Activated naive CD8-positive, alpha-beta T cell treated with anti-CD3 and anti-CD28 coated beads, Interleukin-2, amount 10 ng/mL, durations not matched to agents 7 days and 5 days (primary cell): ENCODE measurements around the gene RALY. TPM values are rescaled to one million over a fixed set of nuclear protein-coding genes. Genes with fewer than 3 reads are reported as not detected.

Experiments
- ATAC-seq: fragments of 150-1000 bp; cut with Tn5 transposase; one replicate; pipeline ENCODE4 v1.10.0; 2021; ENCODE audit warnings: low read depth, moderate library complexity
- POLR2A ChIA-PET: fragments of 350-600 bp; sonication (Branson Sonifier 250); formaldehyde crosslinking; loops from one replicate; lab custom pipeline; 2021; ENCODE audit warnings: antibody characterized with exemption; lab: Charles Lee
- DNase-seq: peaks from one replicate; pipeline ENCODE4 v3.0.0; 2021
- H3K27ac Mint-ChIP-seq: one replicate; pipeline ENCODE4 v1.8.0; 2022; ENCODE audit warnings: mild to moderate bottlenecking, mixed read lengths
- H3K27me3 Mint-ChIP-seq: one replicate; pipeline ENCODE4 v1.8.0; 2022; ENCODE audit warnings: mild to moderate bottlenecking, moderate library complexity, mixed read lengths
- H3K36me3 Mint-ChIP-seq: one replicate; pipeline ENCODE4 v1.8.0; 2021; ENCODE audit warnings: mild to moderate bottlenecking, mixed read lengths
- H3K4me1 Mint-ChIP-seq: one replicate; pipeline ENCODE4 v1.8.0; 2021; ENCODE audit warnings: mixed read lengths
- H3K4me3 Mint-ChIP-seq: one replicate; pipeline ENCODE4 v1.8.0; 2022; ENCODE audit warnings: mild to moderate bottlenecking, moderate library complexity, mixed read lengths
- H3K9me3 Mint-ChIP-seq: one replicate; pipeline ENCODE4 v1.8.0; 2021; ENCODE audit warnings: mixed read lengths
- total RNA-seq, 2 experiments: library from RNA; stranded (reverse); gene quantifications; one replicate each; pipeline ENCODE4 v1.2.3, GENCODE V29; 2021

RALY gene
- total RNA-seq, 2 experiments from 2014 or later = 188 to 190 TPM

- H3K36me3 Mint-ChIP-seq = peaks cover 45% of the 10 kb centered on the region
- DNase-seq = no peak
- H3K4me3 Mint-ChIP-seq = no peak overlapping the region
- no peaks in the 10 kb centered on the region for H3K9me3 Mint-ChIP-seq
- H3K27ac Mint-ChIP-seq = no peak overlapping the region
- H3K27me3 Mint-ChIP-seq = no peaks in the 10 kb centered on the region
- POLR2A ChIA-PET = interaction anchor here (0.5 to 1.3 kb wide), 3 partner anchors 10 to 15 kb away, joined by 3 to 5 read pairs (median 4); partner anchors contain the start of gene EIF2S2
- H3K4me1 Mint-ChIP-seq = peaks cover 40% of the 10 kb centered on the region
- ATAC-seq = no peak
Observed at GRCh38 chr20:34102342-34102741, 108.6 kb downstream of the RALY start.

- Mint-ChIP-seq H3K4me1 (peaks cover 57% of the 10 kb centered on the region), H3K4me3 (no peak overlapping the region), H3K27me3 (no peaks in the 10 kb centered on the region), H3K27ac (peak overlapping the region; percentile 50), H3K36me3 (peaks cover 46% of the 10 kb centered on the region), H3K9me3 (no peaks in the 10 kb centered on the region)
- no peak for DNase-seq
- POLR2A ChIA-PET = no interaction called here
- ATAC-seq = no peak
Observed at GRCh38 chr20:34104059-34104458, 110.3 kb downstream of the RALY start.

GRCh38 chr20:34105978-34106675 is 112.4 kb downstream of the RALY start:
- ATAC-seq = no peak
- peak overlapping the region; percentile 58 for H3K4me3 Mint-ChIP-seq

GRCh38 chr20:34108616-34109174 is 115.0 kb downstream of the RALY start:
- POLR2A ChIA-PET = interaction anchor here (0.7 kb wide), 1 partner anchor 412 kb away, joined by 5 read pairs; no protein-coding TSS in a partner anchor
- Mint-ChIP-seq H3K9me3 (peaks cover 1% of the 10 kb centered on the region), H3K4me3 (peak overlapping the region; percentile 69), H3K4me1 (peaks cover 56% of the 10 kb centered on the region), H3K36me3 (peaks cover 43% of the 10 kb centered on the region), H3K27ac (peak overlapping the region; percentile 44), H3K27me3 (no peaks in the 10 kb centered on the region)
- ATAC-seq = no peak
- no peak for DNase-seq

More at GRCh38 chr20:34105978-34106675, 112.4 kb downstream of the RALY start:
- POLR2A ChIA-PET = no interaction called here
- DNase-seq = no peak
- no peaks in the 10 kb centered on the region for H3K9me3 Mint-ChIP-seq
- peak overlapping the region; percentile 24 for H3K27ac Mint-ChIP-seq
- H3K36me3 Mint-ChIP-seq = peaks cover 48% of the 10 kb centered on the region
- no peaks in the 10 kb centered on the region for H3K27me3 Mint-ChIP-seq
- H3K4me1 Mint-ChIP-seq = peaks cover 66% of the 10 kb centered on the region

- no peaks in the 10 kb centered on the region for H3K27me3 Mint-ChIP-seq
- POLR2A ChIA-PET = interaction anchor here (0.7 kb wide), 1 partner anchor 413 kb away, joined by 5 read pairs; no protein-coding TSS in a partner anchor
- H3K27ac Mint-ChIP-seq = no peak overlapping the region
- peaks cover 51% of the 10 kb centered on the region for H3K4me1 Mint-ChIP-seq
- H3K9me3 Mint-ChIP-seq = peaks cover 1% of the 10 kb centered on the region
- ATAC-seq (no peak), DNase-seq (no peak)
- H3K36me3 Mint-ChIP-seq = peaks cover 37% of the 10 kb centered on the region
- peak overlapping the region; percentile 69 for H3K4me3 Mint-ChIP-seq
Observed at GRCh38 chr20:34109442-34109841, 115.7 kb downstream of the RALY start.

- ATAC-seq = no peak
- POLR2A ChIA-PET = no interaction called here
- H3K27me3 Mint-ChIP-seq = no peaks in the 10 kb centered on the region
- peak overlapping the region; percentile 99 for H3K27ac Mint-ChIP-seq
- peaks cover 1% of the 10 kb centered on the region for H3K9me3 Mint-ChIP-seq
- peaks cover 47% of the 10 kb centered on the region for H3K4me1 Mint-ChIP-seq
- peak overlapping the region; percentile 93 for H3K4me3 Mint-ChIP-seq
- peaks cover 30% of the 10 kb centered on the region for H3K36me3 Mint-ChIP-seq
- DNase-seq = no peak
Observed at GRCh38 chr20:34110025-34110744, 116.5 kb downstream of the RALY start.

- ATAC-seq (no peak), DNase-seq (no peak)
- POLR2A ChIA-PET = interaction anchor here (0.7 to 3.7 kb wide), 10 partner anchors 11 to 667 kb away, joined by 3 to 48 read pairs (median 10); partner anchors contain the start of genes CHMP4B, RALY, SNTA1 and ZNF341
- Mint-ChIP-seq H3K4me1 (peaks cover 39% of the 10 kb centered on the region), H3K9me3 (peaks cover 1% of the 10 kb centered on the region), H3K27me3 (no peaks in the 10 kb centered on the region), H3K4me3 (peak overlapping the region; percentile 93), H3K36me3 (peaks cover 23% of the 10 kb centered on the region), H3K27ac (peak overlapping the region; percentile 99)
Observed at GRCh38 chr20:34110745-34111641, 117.3 kb downstream of the RALY start.

- H3K36me3 Mint-ChIP-seq = peaks cover 23% of the 10 kb centered on the region
- H3K27me3 Mint-ChIP-seq = no peaks in the 10 kb centered on the region
- H3K27ac Mint-ChIP-seq = peak within 1 kb of the TSS; percentile 99
- peak; percentile 93 for DNase-seq
- H3K9me3 Mint-ChIP-seq = peaks cover 1% of the 10 kb centered on the region
- peak within 1 kb of the TSS; percentile 93 for H3K4me3 Mint-ChIP-seq
- POLR2A ChIA-PET = interaction anchor here (0.6 to 3.7 kb wide), 49 partner anchors 9 to 1577 kb away, joined by 3 to 48 read pairs (median 5); partner anchors contain the start of genes ACSS2, ACTL10, CBFA2T2 and CDK5RAP1
- peaks cover 33% of the 10 kb centered on the region for H3K4me1 Mint-ChIP-seq
- ATAC-seq = peak; percentile 92
Observed at GRCh38 chr20:34111702-34112599, 118.2 kb downstream of the RALY start, which contains the start of gene EIF2S2. Gene EIF2S2, minus strand, starts transcription at chr20:34112243. Its CDS starts 133 bp downstream, at chr20:34112110.

GRCh38 chr20:34112600-34113101 is 118.9 kb downstream of the RALY start:
- peak overlapping the region; percentile 99 for H3K27ac Mint-ChIP-seq
- peak; percentile 44 for DNase-seq
- ATAC-seq = no peak
- POLR2A ChIA-PET = interaction anchor here (0.6 to 3.7 kb wide), 47 partner anchors 9 to 764 kb away, joined by 3 to 48 read pairs (median 5); partner anchors contain the start of genes ACSS2, ACTL10, CBFA2T2 and CDK5RAP1
- H3K4me3 Mint-ChIP-seq = peak overlapping the region; percentile 93
- peaks cover 20% of the 10 kb centered on the region for H3K36me3 Mint-ChIP-seq
- H3K27me3 Mint-ChIP-seq = no peaks in the 10 kb centered on the region
- peaks cover 1% of the 10 kb centered on the region for H3K9me3 Mint-ChIP-seq
- peaks cover 28% of the 10 kb centered on the region for H3K4me1 Mint-ChIP-seq

GRCh38 chr20:34114809-34115208 is 121.1 kb downstream of the RALY start:
- POLR2A ChIA-PET = no interaction called here
- H3K36me3 Mint-ChIP-seq = peaks cover 8% of the 10 kb centered on the region
- ATAC-seq = no peak
- no peak overlapping the region for H3K27ac Mint-ChIP-seq
- no peak overlapping the region for H3K4me3 Mint-ChIP-seq
- H3K9me3 Mint-ChIP-seq = peaks cover 1% of the 10 kb centered on the region
- peaks cover 11% of the 10 kb centered on the region for H3K4me1 Mint-ChIP-seq
- peaks cover 8% of the 10 kb centered on the region for H3K27me3 Mint-ChIP-seq
- no peak for DNase-seq

- DNase-seq (no peak), ATAC-seq (no peak)
- peaks cover 6% of the 10 kb centered on the region for H3K36me3 Mint-ChIP-seq
- peaks cover 1% of the 10 kb centered on the region for H3K9me3 Mint-ChIP-seq
- no peak overlapping the region for H3K27ac Mint-ChIP-seq
- POLR2A ChIA-PET = no interaction called here
- H3K4me1 Mint-ChIP-seq = peaks cover 9% of the 10 kb centered on the region
- no peak overlapping the region for H3K4me3 Mint-ChIP-seq
- peaks cover 12% of the 10 kb centered on the region for H3K27me3 Mint-ChIP-seq
Observed at GRCh38 chr20:34115232-34115631, 121.5 kb downstream of the RALY start.
